B cell (primary cell): Measurements from ENCODE around the gene GPHN. TPM values are rescaled to one million over a fixed set of nuclear protein-coding genes. Genes with fewer than 3 reads are reported as not detected.

Experiments
- ATAC-seq: fragments of 200-7000 bp; cut with Tn5 transposase; one replicate; pipeline ENCODE4 v1.10.0; 2021; ENCODE audit warnings: low read depth, mild to moderate bottlenecking, moderate number of reproducible peaks, moderate library complexity
- CTCF ChIA-PET: fragments of 350-600 bp; sonication (Branson Sonifier 250); formaldehyde crosslinking; loops from one replicate; lab custom pipeline; 2021; ENCODE audit warnings: antibody characterized with exemption, inconsistent platforms; lab: Charles Lee
- POLR2A ChIA-PET: fragments of 350-600 bp; sonication (Branson Sonifier 250); formaldehyde crosslinking; loops from one replicate; lab custom pipeline; 2021; ENCODE audit warnings: antibody characterized with exemption; lab: Charles Lee
- DNase-seq: peaks from one replicate; pipeline ENCODE4 v3.0.0; 2013
- H2AFZ ChIP-seq: 2 replicates; pipeline ENCODE4 v1.6.1; 2012; ENCODE audit warnings: mild to moderate bottlenecking, low read depth, low read length; ENCODE audit not compliant: insufficient read depth, poor library complexity, severe bottlenecking
- H3K27ac ChIP-seq, 2 donors: 1 replicate in 1 of 2; 2 replicates in 1 of 2; pipeline ENCODE4 v1.5.1; 2012 to 2013; ENCODE audit warnings: low read length in 2 of 2, mild to moderate bottlenecking in 2 of 2, moderate library complexity in 1 of 2
- H3K27me3 ChIP-seq, 4 experiments: fragments of 200-600 bp in 1 of 4; sonication (generic) in 1 of 4; replicated peaks in 1 of 4; 1 replicate in 2 of 4; 2 replicates in 2 of 4; pipeline versions ENCODE4 v1.6.1 to v1.7.0; 2013 to 2016; ENCODE audit warnings: low read length in 3 of 4, mild to moderate bottlenecking in 2 of 4, mixed read lengths in 1 of 4, moderate library complexity in 1 of 4; ENCODE audit not compliant: insufficient read depth in 4 of 4, control insufficient read depth in 3 of 4; ENCODE audit errors: control extremely low read depth in 1 of 4
- H3K36me3 ChIP-seq, 2 experiments: replicated peaks in 1 of 2; 1 replicate in 1 of 2; 2 replicates in 1 of 2; pipeline versions ENCODE4 v1.6.1 to v1.7.1; 2013; ENCODE audit warnings: low read length in 1 of 2; ENCODE audit not compliant: insufficient read depth in 2 of 2, control insufficient read depth in 1 of 2; ENCODE audit errors: control extremely low read depth in 1 of 2, extremely low read depth in 1 of 2
- H3K4me1 ChIP-seq, 2 donors: fragments of 200-600 bp in 1 of 2; sonication (generic) in 1 of 2; 1 replicate in 1 of 2; 2 replicates in 1 of 2; pipeline versions ENCODE4 v1.5.1 to v1.6.1; 2013 to 2017; ENCODE audit warnings: low read length in 2 of 2; ENCODE audit not compliant: control insufficient read depth in 2 of 2, insufficient read depth in 2 of 2
- H3K4me2 ChIP-seq: replicated peaks from 2 replicates; pipeline ENCODE3; 2012; ENCODE audit warnings: mild to moderate bottlenecking, low read depth, low read length; ENCODE audit not compliant: poor library complexity, severe bottlenecking
- H3K4me3 ChIP-seq, 5 experiments: fragments of 200-600 bp in 1 of 5; sonication (generic) in 1 of 5; 1 replicate in 3 of 5; 2 replicates in 2 of 5; pipeline versions ENCODE4 v1.5.1 to v1.7.0; 2011 to 2016; ENCODE audit warnings: low read length in 4 of 5, mild to moderate bottlenecking in 4 of 5, low read depth in 2 of 5, control low read depth in 1 of 5, moderate library complexity in 1 of 5; ENCODE audit not compliant: insufficient read depth in 1 of 5; ENCODE audit errors: control extremely low read depth in 1 of 5, extremely low read depth in 1 of 5
- H3K79me2 ChIP-seq: fragments of 200-600 bp; sonication (generic); one replicate; pipeline ENCODE4 v1.6.0; 2016; ENCODE audit warnings: low read length; ENCODE audit not compliant: control insufficient read depth, insufficient read depth
- H3K9ac ChIP-seq: fragments of 200-600 bp; sonication (generic); 2 replicates; pipeline ENCODE4 v1.6.1; 2017; ENCODE audit warnings: mild to moderate bottlenecking, low read length, moderate library complexity
- H3K9me3 ChIP-seq, 3 donors: one replicate each; pipeline versions ENCODE4 v1.6.1 to v1.7.1; 2013; ENCODE audit warnings: low read length in 2 of 3; ENCODE audit not compliant: control insufficient read depth in 2 of 3, insufficient read depth in 1 of 3; ENCODE audit errors: control extremely low read depth in 1 of 3
- H4K20me1 ChIP-seq: 2 replicates; pipeline ENCODE4 v1.6.0; 2012; ENCODE audit warnings: mild to moderate bottlenecking, low read length; ENCODE audit not compliant: insufficient read depth, control insufficient read depth, poor library complexity, severe bottlenecking
- H3K27ac Mint-ChIP-seq: one replicate; pipeline ENCODE4 v1.8.0; 2021; ENCODE audit warnings: mixed read lengths
- H3K27me3 Mint-ChIP-seq: one replicate; pipeline ENCODE4 v1.8.0; 2021; ENCODE audit warnings: mixed read lengths
- H3K4me1 Mint-ChIP-seq: one replicate; pipeline ENCODE4 v1.8.0; 2021; ENCODE audit warnings: mixed read lengths
- H3K4me3 Mint-ChIP-seq: one replicate; pipeline ENCODE4 v1.8.0; 2021; ENCODE audit warnings: mixed read lengths
- H3K9me3 Mint-ChIP-seq: one replicate; pipeline ENCODE4 v1.8.0; 2022; ENCODE audit warnings: mixed read lengths; ENCODE audit not compliant: insufficient read depth
- EZH2 ChIP-seq: IDR thresholded peaks from 2 replicates; pipeline ENCODE4 v1.6.1; 2012; ENCODE audit warnings: borderline replicate concordance, low read depth, mild to moderate bottlenecking, moderate library complexity, low read length; ENCODE audit not compliant: insufficient read depth, poor library complexity, severe bottlenecking
- WGBS: methylation state at CpG from one replicate; pipeline ENCODE4 v1.1.5; 2013; ENCODE audit warnings: missing lambda C conversion rate; ENCODE audit not compliant: insufficient coverage; 5-methylcytosine and 5-hydroxymethylcytosine counted together
- intact Hi-C: fragments of 100-400 bp; cut with micrococcal nuclease; formaldehyde crosslinking; loops from one replicate; pipeline ENCODE4 v1.10.0; 2022
- polyA plus RNA-seq: library from polyadenylated mRNA; depleted of rRNA; stranded (reverse); fragments of >200 nt; gene quantifications from 2 replicates; pipeline ENCODE4 v1.2.3, GENCODE V29; 2012
- total RNA-seq, 2 donors: library from RNA; stranded (reverse); fragments of 120-200 nt in 1 of 2; gene quantifications; 1 replicate in 1 of 2; 2 replicates in 1 of 2; pipeline versions ENCODE4 v1.2.3 to v1.2.4, GENCODE V29; 2013 to 2022
- TF ChIP-seq, protein P1 (sequence below): fragments of 200-600 bp; IDR thresholded peaks from one replicate; pipeline ENCODE4 v1.8.0; 2022; ENCODE audit warnings: antibody characterized with exemption, mild to moderate bottlenecking

Gene GPHN
- total and polyA plus RNA-seq, 2 donors (not counting 1 experiment from before 2014, with no cell fraction given): 3.4 to 18.0 TPM

DNA sequence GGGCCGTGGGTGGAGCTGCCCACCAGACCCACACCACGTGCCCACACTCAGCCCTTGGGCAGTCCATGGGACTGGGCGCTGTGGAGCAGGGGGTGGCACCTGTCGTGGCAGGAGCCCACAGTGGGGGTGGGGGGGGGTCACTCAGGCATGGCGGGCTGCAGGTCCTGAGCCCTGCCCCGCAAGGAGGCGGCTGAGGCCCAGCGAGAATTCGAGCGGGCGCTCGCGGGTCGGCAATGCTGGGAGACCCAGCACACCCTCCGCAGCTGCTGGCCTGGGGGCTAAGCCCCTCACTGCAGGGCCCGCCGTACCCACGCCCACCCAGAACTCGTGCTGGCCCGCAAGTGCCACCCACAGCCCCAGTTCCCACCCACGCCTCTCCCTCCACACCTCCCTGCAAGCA lies 548.7 kb downstream of the GPHN start:
- Mint-ChIP-seq H3K27ac (no peak overlapping the region), H3K9me3 (peaks cover 4% of the 10 kb centered on the region), H3K4me3 (no peak overlapping the region), H3K4me1 (no peaks in the 10 kb centered on the region), H3K27me3 (no peaks in the 10 kb centered on the region)
- Histone ChIP-seq H3K27me3 (no peaks in the 10 kb centered on the region), H2AFZ (no peak overlapping the region), H3K4me1 (no peaks in the 10 kb centered on the region), H4K20me1 (no peaks in the 10 kb centered on the region), H3K4me3 (no peak overlapping the region), H3K4me2 (no peak overlapping the region), H3K9me3 (peaks cover 0 to 12% (median 0%) of the 10 kb centered on the region in 3 donors), H3K79me2 (no peaks in the 10 kb centered on the region), H3K9ac (no peak overlapping the region), H3K36me3 (no peaks in the 10 kb centered on the region), H3K27ac (no peak overlapping the region)
- intact Hi-C loops: no loop called here
- TF ChIP-seq EZH2: no peak
- TF ChIP-seq, protein P1, sequence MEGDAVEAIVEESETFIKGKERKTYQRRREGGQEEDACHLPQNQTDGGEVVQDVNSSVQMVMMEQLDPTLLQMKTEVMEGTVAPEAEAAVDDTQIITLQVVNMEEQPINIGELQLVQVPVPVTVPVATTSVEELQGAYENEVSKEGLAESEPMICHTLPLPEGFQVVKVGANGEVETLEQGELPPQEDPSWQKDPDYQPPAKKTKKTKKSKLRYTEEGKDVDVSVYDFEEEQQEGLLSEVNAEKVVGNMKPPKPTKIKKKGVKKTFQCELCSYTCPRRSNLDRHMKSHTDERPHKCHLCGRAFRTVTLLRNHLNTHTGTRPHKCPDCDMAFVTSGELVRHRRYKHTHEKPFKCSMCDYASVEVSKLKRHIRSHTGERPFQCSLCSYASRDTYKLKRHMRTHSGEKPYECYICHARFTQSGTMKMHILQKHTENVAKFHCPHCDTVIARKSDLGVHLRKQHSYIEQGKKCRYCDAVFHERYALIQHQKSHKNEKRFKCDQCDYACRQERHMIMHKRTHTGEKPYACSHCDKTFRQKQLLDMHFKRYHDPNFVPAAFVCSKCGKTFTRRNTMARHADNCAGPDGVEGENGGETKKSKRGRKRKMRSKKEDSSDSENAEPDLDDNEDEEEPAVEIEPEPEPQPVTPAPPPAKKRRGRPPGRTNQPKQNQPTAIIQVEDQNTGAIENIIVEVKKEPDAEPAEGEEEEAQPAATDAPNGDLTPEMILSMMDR: no peak
- CTCF ChIA-PET: interaction anchor here (0.7 kb wide), 1 partner anchor 8 kb away, joined by 4 read pairs; no protein-coding TSS in a partner anchor
- DNase-seq (no peak), ATAC-seq (no peak)
- WGBS: 98% methylated on average over 20 of the region's 21 CpGs
- POLR2A ChIA-PET: no interaction called here

DNA sequence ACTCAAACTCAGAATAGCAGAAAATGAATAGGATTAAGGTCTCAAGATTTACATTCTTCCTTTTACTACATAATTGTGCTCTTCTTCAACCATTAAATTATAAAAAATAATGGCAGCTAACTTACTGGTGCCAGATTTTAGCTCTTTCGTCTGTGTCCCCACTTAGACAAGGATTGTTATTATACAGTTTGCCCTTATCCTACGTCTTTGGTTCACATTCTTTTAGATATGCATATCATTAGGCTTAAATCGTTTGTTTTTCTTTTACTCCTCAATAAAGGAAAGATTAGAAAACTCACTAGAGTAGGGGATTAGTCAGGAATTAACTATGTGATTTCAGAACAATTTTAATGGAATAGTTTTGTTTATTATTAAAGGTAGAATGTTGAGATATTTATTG lies 551.6 kb downstream of the GPHN start:
- POLR2A ChIA-PET: no interaction called here
- Histone ChIP-seq H3K9me3 (peaks cover 0 to 12% (median 0%) of the 10 kb centered on the region in 3 donors), H2AFZ (no peak overlapping the region), H3K36me3 (no peaks in the 10 kb centered on the region), H3K4me3 (no peak overlapping the region), H4K20me1 (no peaks in the 10 kb centered on the region), H3K79me2 (no peaks in the 10 kb centered on the region), H3K4me1 (no peaks in the 10 kb centered on the region), H3K27me3 (no peaks in the 10 kb centered on the region), H3K4me2 (no peak overlapping the region), H3K9ac (no peak overlapping the region), H3K27ac (no peak overlapping the region)
- DNase-seq (no peak), ATAC-seq (no peak)
- Mint-ChIP-seq H3K9me3 (peaks cover 4% of the 10 kb centered on the region), H3K4me1 (no peaks in the 10 kb centered on the region), H3K4me3 (no peak overlapping the region), H3K27me3 (no peaks in the 10 kb centered on the region), H3K27ac (no peak overlapping the region)
- WGBS: no CpG with 5 or more reads among the region's 3 CpGs
- CTCF ChIA-PET: no interaction called here
- intact Hi-C loops: no loop called here
- no peak for TF ChIP-seq EZH2
- TF ChIP-seq, protein P1: no peak
